Mucosa of descending colon (tissue), 3 donors: ENCODE results near the gene SND1. TPM values are rescaled to one million over a fixed set of nuclear protein-coding genes. Genes with fewer than 3 reads are reported as not detected.

ENCODE experiments used
- ATAC-seq: fragments of 200-7000 bp; cut with Tn5 transposase; one replicate; pipeline ENCODE4 v1.9.1; 2020; ENCODE audit warnings: mild to moderate bottlenecking, moderate library complexity
- DNase-seq, 3 donors: peaks; one replicate each; pipeline ENCODE4 v3.0.0-alpha.2; 2020
- H3K36me3 ChIP-seq: fragments of 200-600 bp; one replicate; pipeline ENCODE4 v1.8.0; 2021; ENCODE audit warnings: low read depth, mild to moderate bottlenecking
- H3K4me1 ChIP-seq: fragments of 200-600 bp; one replicate; pipeline ENCODE4 v1.8.0; 2021; ENCODE audit warnings: low read depth, mild to moderate bottlenecking
- H3K4me3 ChIP-seq: fragments of 200-600 bp; one replicate; pipeline ENCODE4 v1.8.0; 2021; ENCODE audit warnings: mild to moderate bottlenecking
- H3K9me3 ChIP-seq: fragments of 200-600 bp; one replicate; pipeline ENCODE4 v1.8.0; 2021; ENCODE audit warnings: mild to moderate bottlenecking
- intact Hi-C, 2 donors: fragments of 100-400 bp; cut with DNase I in 1 of 2; cut with micrococcal nuclease in 1 of 2; formaldehyde crosslinking; loops; one replicate each; pipeline versions ENCODE4 v1.11.0 to v1.11.1; 2022; cut with DNase I, micrococcal nuclease
- total RNA-seq, 3 donors: library from RNA; stranded (reverse); fragmentation: NEBNext Ultra II Directional in 2 of 3; extraction: Animal tissue kit (Norgen Biotek cat#: 25700) in 2 of 3; gene quantifications; one replicate each; pipeline versions ENCODE4 v1.2.1 to v1.2.4, GENCODE V29; 2021 to 2023
- TF ChIP-seq, protein P1 (sequence below): fragments of 200-600 bp; IDR thresholded peaks from one replicate; pipeline ENCODE4 v1.8.0; 2022; ENCODE audit warnings: antibody characterized with exemption, mild to moderate bottlenecking
- donor health status: DM: no; HTN: no; CAD: no; lungs with moderate emphysema.
- donor health status: DM: no; HTN: no; CAD: no.
- donor health status: DM: no; HTN: yes; CAD: no.

Gene SND1
- total RNA-seq, 3 donors from 2014 or later = 99.0 to 131 (median 106) TPM

DNA sequence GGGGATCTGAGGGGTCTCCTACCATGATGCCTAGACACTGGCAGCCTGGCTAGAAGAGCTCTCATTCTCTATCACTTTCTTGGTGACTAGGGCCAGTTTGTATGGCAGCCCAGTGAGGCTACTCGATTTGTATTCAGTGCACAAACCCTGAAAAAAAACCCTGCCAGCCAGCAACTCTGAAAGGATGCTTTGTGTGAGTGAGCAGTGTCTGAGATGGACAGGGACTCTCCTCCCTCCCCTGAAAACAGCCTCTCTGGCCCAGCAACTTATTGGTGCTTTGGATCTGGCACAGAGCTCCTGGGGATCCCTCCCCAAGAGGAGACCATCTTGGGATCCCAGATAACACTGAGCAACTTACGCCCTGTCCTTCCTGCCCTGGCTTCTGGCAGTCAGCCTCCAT, 390.0 kb downstream of the SND1 start:
- DNase-seq (no peak), ATAC-seq (no peak)
- TF ChIP-seq, protein P1, sequence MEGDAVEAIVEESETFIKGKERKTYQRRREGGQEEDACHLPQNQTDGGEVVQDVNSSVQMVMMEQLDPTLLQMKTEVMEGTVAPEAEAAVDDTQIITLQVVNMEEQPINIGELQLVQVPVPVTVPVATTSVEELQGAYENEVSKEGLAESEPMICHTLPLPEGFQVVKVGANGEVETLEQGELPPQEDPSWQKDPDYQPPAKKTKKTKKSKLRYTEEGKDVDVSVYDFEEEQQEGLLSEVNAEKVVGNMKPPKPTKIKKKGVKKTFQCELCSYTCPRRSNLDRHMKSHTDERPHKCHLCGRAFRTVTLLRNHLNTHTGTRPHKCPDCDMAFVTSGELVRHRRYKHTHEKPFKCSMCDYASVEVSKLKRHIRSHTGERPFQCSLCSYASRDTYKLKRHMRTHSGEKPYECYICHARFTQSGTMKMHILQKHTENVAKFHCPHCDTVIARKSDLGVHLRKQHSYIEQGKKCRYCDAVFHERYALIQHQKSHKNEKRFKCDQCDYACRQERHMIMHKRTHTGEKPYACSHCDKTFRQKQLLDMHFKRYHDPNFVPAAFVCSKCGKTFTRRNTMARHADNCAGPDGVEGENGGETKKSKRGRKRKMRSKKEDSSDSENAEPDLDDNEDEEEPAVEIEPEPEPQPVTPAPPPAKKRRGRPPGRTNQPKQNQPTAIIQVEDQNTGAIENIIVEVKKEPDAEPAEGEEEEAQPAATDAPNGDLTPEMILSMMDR = no peak
- Histone ChIP-seq H3K9me3 (no peaks in the 10 kb centered on the region), H3K4me1 (no peaks in the 10 kb centered on the region), H3K36me3 (no peaks in the 10 kb centered on the region), H3K4me3 (no peak overlapping the region)
- intact Hi-C loops = loop anchor here in 1 of 2 donors (5.0 kb wide), 1 partner anchor 65 kb away; no protein-coding TSS in a partner anchor

DNA sequence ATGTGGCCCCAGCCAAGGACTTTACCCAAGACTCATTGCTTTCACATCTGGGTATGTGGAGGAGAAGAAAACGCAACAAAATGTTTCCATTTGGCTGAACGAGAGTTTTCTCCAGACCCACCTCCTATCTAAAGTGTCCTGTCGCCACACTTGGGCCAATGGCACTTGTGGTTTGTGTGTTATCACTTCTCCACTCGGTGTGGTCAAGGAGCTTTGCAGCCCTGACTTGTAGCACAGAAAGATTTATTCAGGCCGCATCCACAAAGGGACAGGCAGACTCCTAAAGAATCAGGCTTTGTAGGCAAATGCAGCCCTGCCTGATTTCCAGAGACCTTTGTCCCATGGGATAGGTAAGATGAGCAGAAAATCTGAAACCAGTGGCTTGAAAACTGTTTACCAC, 392.1 kb downstream of the SND1 start:
- DNase-seq = no peak
- no peaks in the 10 kb centered on the region for H3K9me3 ChIP-seq
- TF ChIP-seq, protein P1 = no peak
- intact Hi-C loops = loop anchor here in 1 of 2 donors (5.0 kb wide), 1 partner anchor 63 kb away; no protein-coding TSS in a partner anchor
- H3K36me3 ChIP-seq = no peaks in the 10 kb centered on the region
- no peak for ATAC-seq
- H3K4me3 ChIP-seq = no peak overlapping the region
- no peaks in the 10 kb centered on the region for H3K4me1 ChIP-seq

DNA sequence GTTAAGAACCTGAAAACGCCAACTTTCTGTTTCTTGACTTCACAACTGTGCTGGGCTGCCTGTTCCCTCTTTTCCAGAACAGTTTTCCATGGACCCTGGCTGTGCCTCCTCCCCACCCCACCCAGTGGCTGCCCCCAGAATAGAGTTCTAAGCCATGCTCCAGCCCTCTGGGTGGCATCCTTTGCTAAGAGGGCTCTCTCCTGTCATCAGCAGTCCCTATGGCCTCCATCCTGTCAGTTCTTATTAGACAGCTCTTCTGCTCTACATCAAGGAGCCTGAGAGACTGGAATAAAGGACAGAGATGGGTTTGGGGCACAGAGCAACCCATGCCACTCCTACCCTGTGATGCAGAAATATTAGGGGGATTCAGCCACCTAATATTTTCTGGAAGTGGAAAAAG, 393.2 kb downstream of the SND1 start:
- no peaks in the 10 kb centered on the region for H3K9me3 ChIP-seq
- TF ChIP-seq, protein P1 = no peak
- no peaks in the 10 kb centered on the region for H3K36me3 ChIP-seq
- H3K4me3 ChIP-seq = no peak overlapping the region
- DNase-seq = no peak
- no peak for ATAC-seq
- intact Hi-C loops = no loop called here
- no peaks in the 10 kb centered on the region for H3K4me1 ChIP-seq

DNA sequence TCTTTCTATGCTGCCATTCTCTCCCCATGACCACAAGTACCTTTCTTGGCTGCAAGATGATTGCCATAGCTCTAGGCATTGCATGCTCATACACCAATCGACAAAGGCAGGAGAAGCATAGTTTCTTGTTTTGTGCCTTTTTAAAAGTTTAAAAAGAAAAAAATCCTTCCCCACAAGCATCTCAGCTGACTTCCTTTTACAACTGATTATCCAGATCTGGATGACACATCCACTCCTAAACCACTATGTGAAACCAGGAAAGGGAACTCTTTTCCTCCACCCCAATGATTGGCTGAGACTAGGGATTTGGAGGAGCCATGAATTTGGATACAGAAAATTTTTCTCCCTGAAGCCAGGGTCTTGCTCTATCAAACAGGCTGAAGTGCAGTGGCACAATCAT, 393.8 kb downstream of the SND1 start:
- TF ChIP-seq, protein P1 = no peak
- H3K4me3 ChIP-seq = no peak overlapping the region
- H3K4me1 ChIP-seq = no peaks in the 10 kb centered on the region
- H3K36me3 ChIP-seq = no peaks in the 10 kb centered on the region
- ATAC-seq (no peak), DNase-seq (no peak)
- intact Hi-C loops = no loop called here
- no peaks in the 10 kb centered on the region for H3K9me3 ChIP-seq

DNA sequence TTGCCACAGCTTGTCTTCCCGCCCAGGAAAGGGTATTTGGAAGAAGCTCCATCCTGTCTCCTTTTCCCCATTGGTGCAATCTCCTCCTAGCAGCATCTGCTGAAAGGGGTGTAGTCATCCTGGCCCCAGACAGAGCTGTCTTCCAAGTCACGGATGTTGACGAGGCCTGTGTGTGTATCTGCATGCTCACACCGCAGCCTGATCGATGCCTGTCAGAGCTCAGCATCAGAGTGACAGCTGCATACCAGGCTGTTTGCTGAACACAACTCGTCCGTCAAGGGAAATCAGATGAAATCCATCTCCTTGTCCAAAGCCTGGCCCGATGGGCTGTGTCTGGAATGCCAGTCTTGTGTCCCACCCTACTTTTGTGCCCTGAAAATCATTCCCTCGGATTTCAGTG, 400.4 kb downstream of the SND1 start:
- TF ChIP-seq, protein P1 = no peak
- intact Hi-C loops = no loop called here
- H3K9me3 ChIP-seq = no peaks in the 10 kb centered on the region
- DNase-seq (no peak), ATAC-seq (no peak)
- H3K36me3 ChIP-seq = no peaks in the 10 kb centered on the region
- no peak overlapping the region for H3K4me3 ChIP-seq
- no peaks in the 10 kb centered on the region for H3K4me1 ChIP-seq

DNA sequence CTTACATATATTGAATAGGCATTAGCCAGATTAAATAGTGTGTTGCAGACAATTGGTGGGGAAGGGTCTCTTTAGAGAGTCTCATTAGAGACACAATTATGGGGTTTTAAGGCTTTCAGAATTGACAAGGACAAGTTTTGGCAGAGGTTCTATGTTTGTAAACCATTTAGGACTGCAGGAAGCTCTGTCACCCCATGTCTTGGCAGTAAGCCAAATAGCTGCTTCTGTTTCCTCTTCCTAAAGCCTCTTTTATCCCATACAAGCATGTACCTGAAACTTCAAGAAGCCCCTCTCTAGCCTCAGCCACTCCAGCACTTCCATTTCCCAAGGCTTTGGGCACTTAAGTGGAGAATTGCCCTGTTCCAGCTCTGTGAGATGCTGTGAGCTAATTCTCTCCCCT, 401.0 kb downstream of the SND1 start:
- no peak overlapping the region for H3K4me3 ChIP-seq
- TF ChIP-seq, protein P1 = no peak
- no peaks in the 10 kb centered on the region for H3K36me3 ChIP-seq
- H3K4me1 ChIP-seq = no peaks in the 10 kb centered on the region
- DNase-seq (peak in 1 of 3 donors; percentile 39), ATAC-seq (peak; percentile 40)
- intact Hi-C loops = no loop called here
- no peaks in the 10 kb centered on the region for H3K9me3 ChIP-seq
